ENCODE measurements around the gene TGFBR3. TPM values are rescaled to one million over a fixed set of nuclear protein-coding genes. Genes with fewer than 3 reads are reported as not detected.

The TGFBR3 gene
- total and polyA plus RNA-seq, 2 experiments from 2014 or later = 16.2 to 26.5 TPM

DNA sequence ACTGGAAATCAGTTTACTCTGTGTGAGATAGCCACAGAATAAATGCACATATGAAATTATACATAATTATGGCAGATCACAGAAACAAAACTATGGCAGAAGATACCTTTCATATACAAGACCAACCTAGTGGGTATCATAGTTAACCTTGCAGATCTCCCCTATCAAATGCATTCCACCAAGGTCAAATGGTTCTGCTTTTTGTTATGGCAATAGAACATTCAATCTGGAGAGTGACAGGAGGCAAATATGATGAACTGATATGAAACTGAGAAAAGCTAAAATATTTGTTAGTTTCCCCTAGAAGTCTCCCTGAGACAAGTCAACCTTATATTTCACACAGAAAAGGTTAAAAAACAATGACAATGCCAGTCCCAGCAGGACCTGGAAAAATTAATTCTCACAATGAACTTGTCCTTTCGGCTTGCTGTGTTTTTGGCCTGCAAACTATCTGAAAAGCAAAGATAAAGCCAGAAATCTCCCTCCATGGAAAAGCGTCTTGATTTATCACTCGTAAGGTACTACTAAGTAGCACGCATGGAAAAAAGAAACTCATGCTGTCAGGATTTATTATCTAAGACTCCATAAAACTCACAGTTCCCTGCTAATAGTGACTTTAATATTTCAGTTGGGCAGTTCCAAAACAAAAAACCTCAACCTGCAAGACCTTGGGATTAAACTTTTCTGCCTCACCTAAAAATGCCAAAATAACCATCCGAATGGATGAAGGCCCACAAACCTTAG is 174.3 kb downstream of the TGFBR3 start:
- Histone ChIP-seq H3K9me2 (ENCODE audit: insufficient read depth) (no peaks in the 10 kb centered on the region), H3K79me2 (ENCODE audit: insufficient read depth) (no peaks in the 10 kb centered on the region), H3K36me3 (ENCODE audit: low read depth) (peaks cover 26% of the 10 kb centered on the region; the same call in 1 of the 2 replicates), H3K27ac (no peak overlapping the region), H3K4me3 (no peak overlapping the region), H4K20me1 (ENCODE audit: insufficient read depth) (no peaks in the 10 kb centered on the region), H3F3A (ENCODE audit: insufficient read depth) (no peaks in the 10 kb centered on the region), H3K27me3 (replicated peaks; ENCODE audit: insufficient read depth) (no peaks in the 10 kb centered on the region), H3K9me3 (ENCODE audit: low read depth) (no peaks in the 10 kb centered on the region), H3K4me2 (ENCODE audit: unreplicated experiment) (no peak overlapping the region), H3K9ac (no peak overlapping the region), H3K4me1 (ENCODE audit: insufficient read depth) (peaks cover 15% of the 10 kb centered on the region), H2AFZ (no peak overlapping the region)
- TF ChIP-seq EZH2 (IDR thresholded peaks at IDR 0.05; ENCODE audit: insufficient read depth, poor library complexity, severe bottlenecking) (no peak), EZH2phosphoT487 (IDR thresholded peaks at IDR 0.05; ENCODE audit: insufficient read depth, low read depth) (no peak)
- in situ Hi-C loops (cut with MboI) = no loop called here
- no peak for DNase-seq
- WGBS, 2 experiments (ENCODE audit: low coverage in 1 of 2, low lambda C conversion rate in 2 of 2, missing lambda C conversion rate in 2 of 2) = 85% methylated on average over 5 of the region's 5 CpGs

DNA sequence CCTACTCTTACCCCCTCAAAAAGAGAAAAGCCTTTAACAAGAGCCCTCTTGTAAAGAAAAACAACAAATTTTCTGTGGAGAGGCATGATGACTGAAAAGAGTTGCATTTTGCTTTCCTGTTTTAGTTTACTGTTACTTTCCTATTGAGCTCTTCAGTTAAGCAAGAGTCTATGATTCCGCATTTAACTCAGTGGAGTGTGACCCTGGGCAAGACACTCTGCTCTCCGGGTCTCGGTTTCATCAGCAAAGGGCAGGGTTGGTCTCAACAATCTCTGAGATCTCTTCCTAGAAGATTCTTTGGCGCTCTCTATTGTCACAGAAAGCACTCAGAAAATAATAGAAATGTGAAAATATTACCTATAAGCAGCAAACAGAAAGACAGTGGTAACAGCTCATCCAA is 175.7 kb downstream of the TGFBR3 start:
- DNase-seq = no peak
- no peak overlapping the region for H2AFZ ChIP-seq
- H3K9me2 ChIP-seq (ENCODE audit: insufficient read depth) = no peaks in the 10 kb centered on the region
- peaks cover 15% of the 10 kb centered on the region for H3K4me1 ChIP-seq (ENCODE audit: insufficient read depth)
- H3K36me3 ChIP-seq (ENCODE audit: low read depth) = peaks cover 16% of the 10 kb centered on the region; the same call in 1 of the 2 replicates
- no peak overlapping the region for H3K27ac ChIP-seq
- H3F3A ChIP-seq (ENCODE audit: insufficient read depth) = no peaks in the 10 kb centered on the region
- H3K4me2 ChIP-seq (ENCODE audit: unreplicated experiment) = no peak overlapping the region
- no peaks in the 10 kb centered on the region for H4K20me1 ChIP-seq (ENCODE audit: insufficient read depth)
- no peak overlapping the region for H3K9ac ChIP-seq
- no peak overlapping the region for H3K4me3 ChIP-seq
- no peaks in the 10 kb centered on the region for H3K79me2 ChIP-seq (ENCODE audit: insufficient read depth)
- no peaks in the 10 kb centered on the region for H3K9me3 ChIP-seq (ENCODE audit: low read depth)
- H3K27me3 ChIP-seq (replicated peaks; ENCODE audit: insufficient read depth) = no peaks in the 10 kb centered on the region
- 94 to 99% methylated on average over 4 of the region's 4 CpGs for WGBS, 2 experiments (ENCODE audit: low coverage in 1 of 2, low lambda C conversion rate in 2 of 2, missing lambda C conversion rate in 2 of 2)
- in situ Hi-C loops (cut with MboI) = no loop called here
- no peak for TF ChIP-seq EZH2phosphoT487 (IDR thresholded peaks at IDR 0.05; ENCODE audit: insufficient read depth, low read depth)
- TF ChIP-seq EZH2 (IDR thresholded peaks at IDR 0.05; ENCODE audit: insufficient read depth, poor library complexity, severe bottlenecking) = no peak

DNA sequence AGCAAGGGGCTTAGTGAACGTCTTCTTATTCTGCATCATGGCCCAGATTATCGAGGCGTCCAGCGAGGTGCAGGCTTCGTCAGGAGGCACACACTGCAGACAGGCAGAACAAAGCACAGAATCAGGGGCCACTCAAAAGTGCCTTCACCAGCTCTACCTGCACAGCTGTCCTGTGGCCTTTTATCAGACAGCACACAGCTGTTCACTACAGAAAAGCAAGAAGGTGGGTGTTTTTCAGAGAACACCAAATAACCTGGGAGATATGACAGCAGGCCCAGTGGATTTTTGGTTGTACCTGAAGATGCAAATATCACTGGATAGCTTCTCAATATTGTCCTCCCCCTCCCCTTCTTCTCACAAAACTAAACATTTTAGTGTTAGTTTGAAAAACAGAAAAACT is 177.3 kb downstream of the TGFBR3 start:
- DNase-seq = no peak

DNA sequence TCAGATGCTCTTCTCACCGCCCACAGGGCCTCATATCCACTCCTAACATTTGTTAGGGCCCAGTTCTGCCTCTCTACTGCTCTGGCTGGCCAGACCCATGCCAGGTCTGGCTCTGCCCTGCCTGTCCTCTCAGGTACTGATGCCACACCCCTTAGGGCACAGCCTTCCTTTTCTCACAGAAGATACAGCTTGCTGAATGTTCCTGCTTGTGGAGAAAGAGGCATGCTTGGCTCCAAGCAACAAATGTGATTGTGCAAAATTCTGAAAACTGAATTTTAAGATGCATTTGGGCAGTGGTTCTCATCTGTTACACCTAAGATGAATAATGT is 178.1 kb downstream of the TGFBR3 start:
- Histone ChIP-seq H3K36me3 (ENCODE audit: low read depth) (peaks cover 14% of the 10 kb centered on the region), H3K79me2 (ENCODE audit: insufficient read depth) (no peaks in the 10 kb centered on the region), H3K9ac (no peak overlapping the region), H3K4me1 (ENCODE audit: insufficient read depth) (peaks cover 6% of the 10 kb centered on the region; the same call in 1 of the 2 replicates), H3K4me3 (no peak overlapping the region), H3K9me2 (ENCODE audit: insufficient read depth) (no peaks in the 10 kb centered on the region), H3F3A (ENCODE audit: insufficient read depth) (no peaks in the 10 kb centered on the region), H3K27me3 (replicated peaks; ENCODE audit: insufficient read depth) (no peaks in the 10 kb centered on the region), H2AFZ (no peak overlapping the region), H3K9me3 (ENCODE audit: low read depth) (no peaks in the 10 kb centered on the region), H3K27ac (no peak overlapping the region), H3K4me2 (ENCODE audit: unreplicated experiment) (no peak overlapping the region), H4K20me1 (ENCODE audit: insufficient read depth) (no peaks in the 10 kb centered on the region)
- TF ChIP-seq EZH2 (IDR thresholded peaks at IDR 0.05; ENCODE audit: insufficient read depth, poor library complexity, severe bottlenecking) (no peak), EZH2phosphoT487 (IDR thresholded peaks at IDR 0.05; ENCODE audit: insufficient read depth, low read depth) (no peak)
- 94 to 100% methylated on average over 1 of the region's 1 CpG for WGBS, 2 experiments (ENCODE audit: low coverage in 1 of 2, low lambda C conversion rate in 2 of 2, missing lambda C conversion rate in 2 of 2)
- in situ Hi-C loops (cut with MboI) = no loop called here
- no peak for DNase-seq

More for the DNA sequence above, 177.3 kb downstream of the TGFBR3 start:
- TF ChIP-seq EZH2 (IDR thresholded peaks at IDR 0.05; ENCODE audit: insufficient read depth, poor library complexity, severe bottlenecking) (no peak), EZH2phosphoT487 (IDR thresholded peaks at IDR 0.05; ENCODE audit: insufficient read depth, low read depth) (no peak)
- Histone ChIP-seq H3F3A (ENCODE audit: insufficient read depth) (no peaks in the 10 kb centered on the region), H3K27me3 (replicated peaks; ENCODE audit: insufficient read depth) (no peaks in the 10 kb centered on the region), H3K36me3 (ENCODE audit: low read depth) (peaks cover 12% of the 10 kb centered on the region), H3K4me2 (ENCODE audit: unreplicated experiment) (no peak overlapping the region), H3K9me3 (ENCODE audit: low read depth) (no peaks in the 10 kb centered on the region), H3K27ac (no peak overlapping the region), H3K79me2 (ENCODE audit: insufficient read depth) (no peaks in the 10 kb centered on the region), H4K20me1 (ENCODE audit: insufficient read depth) (no peaks in the 10 kb centered on the region), H3K9me2 (ENCODE audit: insufficient read depth) (no peaks in the 10 kb centered on the region), H3K9ac (no peak overlapping the region), H3K4me3 (no peak overlapping the region), H2AFZ (no peak overlapping the region), H3K4me1 (ENCODE audit: insufficient read depth) (peaks cover 14% of the 10 kb centered on the region)
- 89 to 95% methylated on average over 5 of the region's 5 CpGs for WGBS, 2 experiments (ENCODE audit: low coverage in 1 of 2, low lambda C conversion rate in 2 of 2, missing lambda C conversion rate in 2 of 2)
- in situ Hi-C loops (cut with MboI) = no loop called here

Data from GM23248 (cell line).